Transverse colon (tissue), 4 donors: ENCODE measurements around the gene CRLF1.

ENCODE experiments used
- CTCF ChIP-seq, 5 experiments: fragments of 200-600 bp in 3 of 5; fragments of 450-650 bp in 2 of 5; sonication (generic) in 3 of 5; IDR thresholded peaks; 1 replicate in 2 of 5; 2 replicates in 3 of 5; pipeline ENCODE4 v1.5.1; 2016 to 2017; ENCODE audit warnings: antibody characterized with exemption in 5 of 5, inconsistent platforms in 3 of 5, mild to moderate bottlenecking in 2 of 5, moderate library complexity in 1 of 5
- EP300 ChIP-seq: sonication (generic); formaldehyde crosslinking; IDR thresholded peaks from one replicate; pipeline ENCODE4 v1.6.1; 2017; ENCODE audit warnings: antibody characterized with exemption, low read depth
- POLR2A ChIP-seq: fragments of 450-650 bp; IDR thresholded peaks from one replicate; pipeline ENCODE4 v1.6.1; 2016; ENCODE audit warnings: antibody characterized with exemption, mild to moderate bottlenecking, moderate library complexity
- POLR2AphosphoS5 ChIP-seq, 3 donors: sonication (generic); formaldehyde crosslinking; IDR thresholded peaks; one replicate each; pipeline ENCODE4 v1.6.1; 2016; ENCODE audit warnings: antibody characterized with exemption in 3 of 3

GRCh38 chr19:18588611-18589379, 17.8 kb downstream of the CRLF1 start, which contains the start of gene REX1BD:
- TF ChIP-seq CTCF (IDR thresholded peaks at IDR 0.05) (peak; percentile 85 to 89 (median 89)), POLR2A (peak; percentile 47), POLR2AphosphoS5 (IDR thresholded peaks at IDR 0.05) (peak; percentile 26 to 73 (median 63)), EP300 (no peak)
